Skin epidermis (tissue), 12 donors: ENCODE measurements around the gene TRANK1.
"Not testable (repeated sequence)": the region's sequence is repeated elsewhere in the genome, so short reads cannot be mapped to it uniquely, and the experiment has no call there.

Source experiments
- H3K27ac ChIP-seq, 21 experiments: fragments of 200-600 bp; sonication (generic) in 11 of 21; one replicate each; pipeline ENCODE4 v1.5.0; 2020; ENCODE audit warnings: mild to moderate bottlenecking in 3 of 21, inconsistent platforms in 2 of 21, moderate library complexity in 2 of 21
- H3K4me3 ChIP-seq, 7 experiments: fragments of 200-600 bp; sonication (generic) in 2 of 7; one replicate each; pipeline ENCODE4 v1.5.0; 2020; ENCODE audit warnings: inconsistent platforms in 2 of 7, mild to moderate bottlenecking in 2 of 7, moderate library complexity in 1 of 7

TRANK1 gene

GRCh38 chr3:36959821-36960220 is 15.0 kb upstream of the TRANK1 start:
- H3K27ac ChIP-seq: no peak overlapping the region
- H3K4me3 ChIP-seq: no peak overlapping the region

GRCh38 chr3:36957862-36958686 is 13.2 kb upstream of the TRANK1 start:
- peak overlapping the region in 4 of 21 experiments; percentile 6 to 37 (median 21) for H3K27ac ChIP-seq
- H3K4me3 ChIP-seq: peak overlapping the region in 1 of 7 experiments; percentile 13

GRCh38 chr3:36957063-36957462 is 12.2 kb upstream of the TRANK1 start:
- Histone ChIP-seq H3K4me3 (no peak overlapping the region), H3K27ac (peak overlapping the region in 1 of 21 experiments; percentile 24)

GRCh38 chr3:36956155-36956554 is 11.3 kb upstream of the TRANK1 start:
- Histone ChIP-seq H3K27ac (no peak overlapping the region), H3K4me3 (no peak overlapping the region)

- no peak overlapping the region for H3K27ac ChIP-seq
- no peak overlapping the region for H3K4me3 ChIP-seq
Measured at GRCh38 chr3:36954452-36955134, 9.7 kb upstream of the TRANK1 start.

- H3K4me3 ChIP-seq: not testable (repeated sequence)
Measured at GRCh38 chr3:36947814-36948213, 3.0 kb upstream of the TRANK1 start.

GRCh38 chr3:36945333-36945980 is 603 bp upstream of the TRANK1 start:
- Histone ChIP-seq H3K4me3 (peak overlapping the region; percentile 45 to 92 (median 63)), H3K27ac (peak overlapping the region in 11 of 21 experiments; percentile 71 to 92 (median 83))

More at GRCh38 chr3:36947814-36948213, 3.0 kb upstream of the TRANK1 start:
- not testable (repeated sequence) for H3K27ac ChIP-seq

- peak overlapping the region; percentile 45 to 92 (median 63) for H3K4me3 ChIP-seq
- H3K27ac ChIP-seq: peak overlapping the region; percentile 4 to 92 (median 81)
Measured at GRCh38 chr3:36944012-36944640, 728 bp downstream of the TRANK1 start.

- Histone ChIP-seq H3K4me3 (peak overlapping the region; percentile 45 to 92 (median 63)), H3K27ac (peak overlapping the region in 15 of 21 experiments; percentile 4 to 92 (median 83))
Measured at GRCh38 chr3:36943601-36944000, 1.3 kb downstream of the TRANK1 start.

GRCh38 chr3:36942638-36943248 is 2.1 kb downstream of the TRANK1 start:
- H3K4me3 ChIP-seq: no peak overlapping the region
- no peak overlapping the region for H3K27ac ChIP-seq

- Histone ChIP-seq H3K4me3 (no peak overlapping the region), H3K27ac (no peak overlapping the region)
Measured at GRCh38 chr3:36941658-36942057, 3.2 kb downstream of the TRANK1 start.

- no peak overlapping the region for H3K4me3 ChIP-seq
- no peak overlapping the region for H3K27ac ChIP-seq
Measured at GRCh38 chr3:36941162-36941561, 3.7 kb downstream of the TRANK1 start.

GRCh38 chr3:36937492-36937891 is 7.4 kb downstream of the TRANK1 start:
- Histone ChIP-seq H3K27ac (no peak overlapping the region), H3K4me3 (no peak overlapping the region)

GRCh38 chr3:36933540-36934296 is 11.1 kb downstream of the TRANK1 start:
- no peak overlapping the region for H3K27ac ChIP-seq
- no peak overlapping the region for H3K4me3 ChIP-seq

- not testable (repeated sequence) for H3K27ac ChIP-seq, H3K4me3 ChIP-seq
Measured at GRCh38 chr3:36931424-36931823, 13.4 kb downstream of the TRANK1 start.

GRCh38 chr3:36928220-36928619 is 16.6 kb downstream of the TRANK1 start:
- Histone ChIP-seq H3K4me3 (no peak overlapping the region), H3K27ac (no peak overlapping the region)

GRCh38 chr3:36926292-36926897 is 18.5 kb downstream of the TRANK1 start:
- Histone ChIP-seq H3K4me3 (no peak overlapping the region), H3K27ac (no peak overlapping the region)

- H3K4me3 ChIP-seq: no peak overlapping the region
- H3K27ac ChIP-seq: no peak overlapping the region
Measured at GRCh38 chr3:36924744-36925521, 19.9 kb downstream of the TRANK1 start.
